GM12878 (cell line): ENCODE results near the gene PDLIM5. TPM values are rescaled to one million over a fixed set of nuclear protein-coding genes. Genes with fewer than 3 reads are reported as not detected.

Experiments
- ATAC-seq: fragments of 200-7000 bp; cut with Tn5 transposase; 3 replicates; pipeline ENCODE4 v1.9.1; 2020; ENCODE audit warnings: mild to moderate bottlenecking, moderate library complexity
- BruUV-seq: library from RNA; stranded (reverse); fragments of 400-500 nt; replicated peaks from 2 replicates; lab custom pipeline; 2021; lab: Mats Ljungman, UMichigan
- CTCF ChIA-PET: fragments of 300-600 bp; sonication (Branson Sonifier 250); formaldehyde crosslinking; extraction: SDS; loops from one replicate; lab custom pipeline; 2021; ENCODE audit warnings: inconsistent platforms; lab: Yijun Ruan, JAX
- POLR2A ChIA-PET: fragments of 350-600 bp; formaldehyde crosslinking; extraction: SDS; loops from one replicate; lab custom pipeline; 2021; ENCODE audit warnings: inconsistent platforms; lab: Charles Lee
- RAD21 ChIA-PET: fragments of 300-600 bp; sonication (Branson Sonifier 250); formaldehyde crosslinking; loops from one replicate; lab custom pipeline; 2023; ENCODE audit warnings: antibody characterized with exemption; ENCODE audit not compliant: unreplicated experiment; lab: Charles Lee
- SMC1A ChIA-PET: fragments of 300-600 bp; sonication (Branson Sonifier 250); formaldehyde crosslinking; loops from one replicate; lab custom pipeline; 2023; ENCODE audit not compliant: unreplicated experiment, uncharacterized antibody; lab: Charles Lee
- DNase-seq: peaks from one replicate; pipeline ENCODE4 v3.0.0-alpha.2; 2011; ENCODE audit warnings: low read depth, low spot score
- FAIRE-seq: peaks from 3 replicates; lab custom pipeline; 2011; peaks lifted over from hg19 to GRCh38; lab: Jason Lieb, UNC
- H2AFZ ChIP-seq: 2 replicates; pipeline ENCODE4 v1.6.0; 2011; ENCODE audit warnings: low read depth, low read length, control low read depth; ENCODE audit not compliant: control insufficient read depth
- H3K27ac ChIP-seq: 2 replicates; pipeline ENCODE4 v1.5.1; 2011; ENCODE audit warnings: control low read depth; ENCODE audit not compliant: control insufficient read depth, insufficient read depth
- H3K27me3 ChIP-seq, 2 experiments: replicated peaks in 1 of 2; 2 replicates each; pipeline versions ENCODE4 v1.6.0 to v1.6.1; 2011; ENCODE audit warnings: low read length in 1 of 2; ENCODE audit not compliant: control insufficient read depth in 2 of 2, insufficient read depth in 2 of 2
- H3K36me3 ChIP-seq, 2 experiments: 2 replicates each; pipeline ENCODE4 v1.5.1; 2011; ENCODE audit warnings: low read length in 1 of 2; ENCODE audit not compliant: control insufficient read depth in 2 of 2, insufficient read depth in 2 of 2
- H3K4me1 ChIP-seq: 2 replicates; pipeline ENCODE4 v1.6.1; 2011; ENCODE audit warnings: mild to moderate bottlenecking, low read length, moderate library complexity, mixed read lengths; ENCODE audit not compliant: control insufficient read depth, insufficient read depth
- H3K4me2 ChIP-seq: 2 replicates; pipeline ENCODE4 v1.6.0; 2011; ENCODE audit warnings: control low read depth; ENCODE audit not compliant: control insufficient read depth, insufficient read depth
- H3K4me3 ChIP-seq: fragments of 200-600 bp; sonication (generic); 2 replicates; pipeline ENCODE4 v1.5.1; 2016
- H3K79me2 ChIP-seq: 2 replicates; pipeline ENCODE4 v1.6.0; 2011; ENCODE audit warnings: low read length; ENCODE audit not compliant: control insufficient read depth, insufficient read depth
- H3K9ac ChIP-seq: 2 replicates; pipeline ENCODE4 v1.8.0; 2011; ENCODE audit warnings: low read length, control low read depth, mixed read lengths; ENCODE audit not compliant: control insufficient read depth, insufficient read depth
- H3K9me3 ChIP-seq: replicated peaks from 3 replicates; pipeline ENCODE4 v1.5.1; 2011; ENCODE audit warnings: mild to moderate bottlenecking, low read length; ENCODE audit not compliant: control insufficient read depth, insufficient read depth
- H4K20me1 ChIP-seq: 2 replicates; pipeline ENCODE4 v1.6.0; 2011; ENCODE audit not compliant: control insufficient read depth, insufficient read depth
- ATF3 ChIP-seq: IDR thresholded peaks from 2 replicates; pipeline ENCODE4 v1.6.1; 2011; ENCODE audit warnings: low read depth, mild to moderate bottlenecking, low read length, moderate library complexity, borderline replicate concordance; ENCODE audit errors: extremely low read depth
- BHLHE40 ChIP-seq, 2 experiments: fragments of 450-650 bp in 1 of 2; IDR thresholded peaks; 2 replicates each; pipeline ENCODE4 v1.6.1; 2011 to 2017; ENCODE audit warnings: low read depth in 2 of 2, borderline replicate concordance in 1 of 2, improper control_type of control experiment in 1 of 2, low read length in 1 of 2, mild to moderate bottlenecking in 1 of 2
- CBFB ChIP-seq: IDR thresholded peaks from 2 replicates; pipeline ENCODE4 v1.6.1; 2016; ENCODE audit warnings: antibody characterized with exemption, low read depth
- EED ChIP-seq: sonication (generic); IDR thresholded peaks from 2 replicates; pipeline ENCODE4 v1.6.1; 2016; ENCODE audit warnings: antibody characterized with exemption, low read depth
- HDGF ChIP-seq: fragments of 450-650 bp; IDR thresholded peaks from 2 replicates; pipeline ENCODE4 v1.6.1; 2016; ENCODE audit warnings: antibody characterized with exemption
- HSF1 ChIP-seq: fragments of 150-350 bp; IDR thresholded peaks from 2 replicates; pipeline ENCODE4 v1.6.1; 2014; ENCODE audit warnings: mild to moderate bottlenecking, low read depth, low read length
- JUND ChIP-seq: IDR thresholded peaks from 2 replicates; pipeline ENCODE4 v1.6.1; 2012; ENCODE audit warnings: low read depth, mild to moderate bottlenecking, low read length, improper control_type of control experiment, moderate library complexity
- KDM1A ChIP-seq: fragments of 200-600 bp; sonication (generic); IDR thresholded peaks from 2 replicates; pipeline ENCODE4 v1.6.1; 2016; ENCODE audit warnings: borderline replicate concordance
- PKNOX1 ChIP-seq: fragments of 450-650 bp; IDR thresholded peaks from 2 replicates; pipeline ENCODE4 v1.6.1; 2016; ENCODE audit warnings: mild to moderate bottlenecking
- POLR2A ChIP-seq: IDR thresholded peaks from 2 replicates; pipeline ENCODE4 v1.6.1; 2011; ENCODE audit warnings: low read depth, mild to moderate bottlenecking, low read length
- POLR2AphosphoS2 ChIP-seq: IDR thresholded peaks from 2 replicates; pipeline ENCODE4 v1.6.1; 2011; ENCODE audit warnings: low read depth, mild to moderate bottlenecking, low read length, improper control_type of control experiment, moderate library complexity
- RB1 ChIP-seq: fragments of 450-650 bp; formaldehyde crosslinking; IDR thresholded peaks from 2 replicates; pipeline ENCODE4 v1.6.1; 2017; ENCODE audit warnings: mild to moderate bottlenecking, borderline replicate concordance
- SUPT20H ChIP-seq: IDR thresholded peaks from 2 replicates; pipeline ENCODE4 v1.6.1; 2011; ENCODE audit warnings: low read depth, mild to moderate bottlenecking, low read length, moderate library complexity, borderline replicate concordance; ENCODE audit not compliant: control insufficient read depth
- TAF1 ChIP-seq: IDR thresholded peaks from 2 replicates; pipeline ENCODE4 v1.6.1; 2011; ENCODE audit warnings: mild to moderate bottlenecking, low read depth, low read length, borderline replicate concordance
- ZNF217 ChIP-seq: fragments of 450-650 bp; IDR thresholded peaks from 2 replicates; pipeline ENCODE4 v1.6.1; 2017; ENCODE audit warnings: antibody characterized with exemption, mild to moderate bottlenecking
- ZSCAN29 ChIP-seq: fragments of 450-650 bp; IDR thresholded peaks from 2 replicates; pipeline ENCODE4 v1.6.1; 2017; ENCODE audit warnings: mild to moderate bottlenecking, moderate library complexity
- WGBS: methylation state at CpG from one replicate; pipeline ENCODE4 v1.1.6; 2016; ENCODE audit warnings: low lambda C conversion rate; ENCODE audit not compliant: insufficient replicate concordance, insufficient coverage; ENCODE audit errors: missing lambda C conversion rate; 5-methylcytosine and 5-hydroxymethylcytosine counted together
- in situ Hi-C: fragments of 300-500 bp; cut with MboI; formaldehyde crosslinking; loops from 9 replicates; pipeline ENCODE4 v1.14.3; 2018; ENCODE audit warnings: mixed read lengths
- intact Hi-C: fragments of 100-400 bp; cut with micrococcal nuclease; formaldehyde crosslinking; loops from one replicate; pipeline ENCODE4 v1.14.2; 2022; ENCODE audit not compliant: unreplicated experiment
- polyA plus RNA-seq, 11 experiments: library from polyadenylated mRNA; depleted of rRNA in 4 of 11; unstranded in 6 of 11; stranded (reverse) in 5 of 11; fragments of >200 nt; fragmentation: Nextera tagmentation in 4 of 11; fragmentation: Illumina TruSeq in 1 of 11; extraction: Ambion mirVana in 4 of 11; extraction: Trizol in 1 of 11; gene quantifications; 1 replicate in 1 of 11; 2 replicates in 10 of 11; pipeline versions ENCODE4 v1.2.1 to v1.2.3, GENCODE V29; 2011 to 2016; ENCODE audit warnings: inconsistent platforms in 2 of 11, missing spikeins in 2 of 11, low read depth in 1 of 11
- total RNA-seq, 4 experiments: library from RNA; depleted of rRNA in 3 of 4; stranded (reverse); fragments of >200 nt in 3 of 4; fragmentation: Illumina TruSeq in 1 of 4; extraction: Trizol in 1 of 4; gene quantifications; 2 replicates each; pipeline versions ENCODE4 v1.2.1 to v1.2.3, GENCODE V29; 2013 to 2021
- TF ChIP-seq, protein P1 (sequence below): fragments of 450-650 bp; IDR thresholded peaks from 2 replicates; pipeline ENCODE4 v1.6.1; 2017; ENCODE audit warnings: antibody characterized with exemption, mild to moderate bottlenecking, moderate library complexity
- TF ChIP-seq, protein P2 (sequence below): IDR thresholded peaks from 2 replicates; pipeline ENCODE4 v1.6.1; 2011; ENCODE audit warnings: mild to moderate bottlenecking, low read depth, low read length, moderate library complexity; ENCODE audit not compliant: insufficient replicate concordance

Gene PDLIM5
- total and polyA plus RNA-seq, 10 of the 15 experiments (the other 5 are each of a cell fraction or from before 2014, with no cell fraction given): 10.0 to 52.9 (median 20.7) TPM

GRCh38 chr4:94571298-94571697 lies 119.6 kb downstream of the PDLIM5 start:
- ChIA-PET RAD21 (interaction anchor here (0.8 to 1.1 kb wide), 2 partner anchors 51 to 164 kb away, joined by 3 read pairs; no protein-coding TSS in a partner anchor), CTCF (interaction anchor here (1.2 kb wide), 1 partner anchor 166 kb away, joined by 3 read pairs; no protein-coding TSS in a partner anchor), SMC1A (interaction anchor here (1.1 to 1.3 kb wide), 3 partner anchors 8 to 118 kb away, joined by 3 to 7 read pairs (median 6); no protein-coding TSS in a partner anchor), POLR2A (no interaction called here)
- intact Hi-C loops (loop anchor here (5.0 kb wide), 1 partner anchor 119 kb away; the partner anchor contains the start of gene PDLIM5), in situ Hi-C loops (no loop called here)
- H2AFZ ChIP-seq: no peak overlapping the region
- H3K27ac ChIP-seq: no peak overlapping the region
- DNase-seq: no peak
- H3K79me2 ChIP-seq: no peaks in the 10 kb centered on the region
- H3K9me3 ChIP-seq: no peaks in the 10 kb centered on the region
- no peaks in the 10 kb centered on the region for H3K4me1 ChIP-seq
- FAIRE-seq: no peak
- no TSS peak for BruUV-seq
- H4K20me1 ChIP-seq: no peaks in the 10 kb centered on the region
- H3K9ac ChIP-seq: no peak overlapping the region
- no peak for ATAC-seq
- H3K27me3 ChIP-seq: no peaks in the 10 kb centered on the region
- H3K4me2 ChIP-seq: no peak overlapping the region
- TF ChIP-seq TAF1: no peak
- TF ChIP-seq SUPT20H: no peak
- TF ChIP-seq RB1: no peak
- TF ChIP-seq ATF3: no peak
- TF ChIP-seq BHLHE40 (IDR thresholded peaks at IDR 0.05; ENCODE audit: borderline replicate concordance in 1 of 2, low read depth in 2 of 2, low read length in 1 of 2): no peak
- no peak for TF ChIP-seq HSF1
- TF ChIP-seq, protein P1, sequence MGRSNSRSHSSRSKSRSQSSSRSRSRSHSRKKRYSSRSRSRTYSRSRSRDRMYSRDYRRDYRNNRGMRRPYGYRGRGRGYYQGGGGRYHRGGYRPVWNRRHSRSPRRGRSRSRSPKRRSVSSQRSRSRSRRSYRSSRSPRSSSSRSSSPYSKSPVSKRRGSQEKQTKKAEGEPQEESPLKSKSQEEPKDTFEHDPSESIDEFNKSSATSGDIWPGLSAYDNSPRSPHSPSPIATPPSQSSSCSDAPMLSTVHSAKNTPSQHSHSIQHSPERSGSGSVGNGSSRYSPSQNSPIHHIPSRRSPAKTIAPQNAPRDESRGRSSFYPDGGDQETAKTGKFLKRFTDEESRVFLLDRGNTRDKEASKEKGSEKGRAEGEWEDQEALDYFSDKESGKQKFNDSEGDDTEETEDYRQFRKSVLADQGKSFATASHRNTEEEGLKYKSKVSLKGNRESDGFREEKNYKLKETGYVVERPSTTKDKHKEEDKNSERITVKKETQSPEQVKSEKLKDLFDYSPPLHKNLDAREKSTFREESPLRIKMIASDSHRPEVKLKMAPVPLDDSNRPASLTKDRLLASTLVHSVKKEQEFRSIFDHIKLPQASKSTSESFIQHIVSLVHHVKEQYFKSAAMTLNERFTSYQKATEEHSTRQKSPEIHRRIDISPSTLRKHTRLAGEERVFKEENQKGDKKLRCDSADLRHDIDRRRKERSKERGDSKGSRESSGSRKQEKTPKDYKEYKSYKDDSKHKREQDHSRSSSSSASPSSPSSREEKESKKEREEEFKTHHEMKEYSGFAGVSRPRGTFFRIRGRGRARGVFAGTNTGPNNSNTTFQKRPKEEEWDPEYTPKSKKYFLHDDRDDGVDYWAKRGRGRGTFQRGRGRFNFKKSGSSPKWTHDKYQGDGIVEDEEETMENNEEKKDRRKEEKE: no peak
- no peak for TF ChIP-seq ZSCAN29
- TF ChIP-seq HDGF: no peak
- TF ChIP-seq KDM1A: no peak
- no peak for TF ChIP-seq PKNOX1
- TF ChIP-seq POLR2AphosphoS2: no peak
- TF ChIP-seq, protein P2, sequence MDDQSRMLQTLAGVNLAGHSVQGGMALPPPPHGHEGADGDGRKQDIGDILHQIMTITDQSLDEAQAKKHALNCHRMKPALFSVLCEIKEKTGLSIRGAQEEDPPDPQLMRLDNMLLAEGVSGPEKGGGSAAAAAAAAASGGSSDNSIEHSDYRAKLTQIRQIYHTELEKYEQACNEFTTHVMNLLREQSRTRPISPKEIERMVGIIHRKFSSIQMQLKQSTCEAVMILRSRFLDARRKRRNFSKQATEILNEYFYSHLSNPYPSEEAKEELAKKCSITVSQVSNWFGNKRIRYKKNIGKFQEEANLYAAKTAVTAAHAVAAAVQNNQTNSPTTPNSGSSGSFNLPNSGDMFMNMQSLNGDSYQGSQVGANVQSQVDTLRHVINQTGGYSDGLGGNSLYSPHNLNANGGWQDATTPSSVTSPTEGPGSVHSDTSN: no peak
- TF ChIP-seq POLR2A: no peak
- no peak for TF ChIP-seq JUND
- TF ChIP-seq EED: no peak
- TF ChIP-seq CBFB: no peak
- no peak for TF ChIP-seq ZNF217
- peaks cover 2 to 3% of the 10 kb centered on the region in 2 experiments; a peak in 2 of 4 replicates for H3K36me3 ChIP-seq
- no peak overlapping the region for H3K4me3 ChIP-seq
- WGBS: 86% methylated on average over 4 of the region's 4 CpGs
